ENCODE data around the gene TAS2R3. TPM values are rescaled to one million over a fixed set of nuclear protein-coding genes. Genes with fewer than 3 reads are reported as not detected.

TAS2R3 gene
- total and polyA plus RNA-seq, 9 of the 15 experiments (the other 6 are each of a cell fraction or from before 2014, with no cell fraction given) = 0.37 to 1.9 (median 1.2) TPM; not detected in 2

GRCh38 chr7:141737836-141738591 lies 25.9 kb upstream of the TAS2R3 start, which contains the start of gene SSBP1 (continued):
- TF ChIP-seq HNRNPK (IDR thresholded peaks at IDR 0.05; ENCODE audit: low read depth, low read length, poor library complexity, severe bottlenecking) = no peak
- TF ChIP-seq POLR2B (IDR thresholded peaks at IDR 0.05; ENCODE audit: low read depth, partially characterized antibody) = peak; percentile 99
- TF ChIP-seq ZNF282 (CRISPR knock-in tag; IDR thresholded peaks at IDR 0.05) = no peak
- peak; percentile 64; the same call in 1 of the 2 replicates for TF ChIP-seq MEF2D (tag; conservative IDR thresholded peaks at IDR 0.05; ENCODE audit: low read depth)
- TF ChIP-seq, protein P1, sequence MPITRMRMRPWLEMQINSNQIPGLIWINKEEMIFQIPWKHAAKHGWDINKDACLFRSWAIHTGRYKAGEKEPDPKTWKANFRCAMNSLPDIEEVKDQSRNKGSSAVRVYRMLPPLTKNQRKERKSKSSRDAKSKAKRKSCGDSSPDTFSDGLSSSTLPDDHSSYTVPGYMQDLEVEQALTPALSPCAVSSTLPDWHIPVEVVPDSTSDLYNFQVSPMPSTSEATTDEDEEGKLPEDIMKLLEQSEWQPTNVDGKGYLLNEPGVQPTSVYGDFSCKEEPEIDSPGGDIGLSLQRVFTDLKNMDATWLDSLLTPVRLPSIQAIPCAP (CRISPR knock-in tag; IDR thresholded peaks at IDR 0.05; ENCODE audit: borderline replicate concordance) = no peak
- peak; percentile 93 for TF ChIP-seq KAT8 (IDR thresholded peaks at IDR 0.05; ENCODE audit: low read depth)
- no peak for TF ChIP-seq CEBPZ (IDR thresholded peaks at IDR 0.05; ENCODE audit: borderline replicate concordance, low read depth, low read length)
- no peak for TF ChIP-seq COPS2 (conservative IDR thresholded peaks at IDR 0.05)
- 0 out of 2 replicates have a peak, but pooled peaks have one; percentile 47 for TF ChIP-seq ZNF140 (CRISPR knock-in tag; IDR thresholded peaks at IDR 0.05)
- peak; percentile 93 for TF ChIP-seq MIER1 (IDR thresholded peaks at IDR 0.05; ENCODE audit: low read depth)
- TF ChIP-seq XRCC3 (IDR thresholded peaks at IDR 0.05) = no peak; the same call in 1 of the 2 replicates
- TF ChIP-seq, protein P2, sequence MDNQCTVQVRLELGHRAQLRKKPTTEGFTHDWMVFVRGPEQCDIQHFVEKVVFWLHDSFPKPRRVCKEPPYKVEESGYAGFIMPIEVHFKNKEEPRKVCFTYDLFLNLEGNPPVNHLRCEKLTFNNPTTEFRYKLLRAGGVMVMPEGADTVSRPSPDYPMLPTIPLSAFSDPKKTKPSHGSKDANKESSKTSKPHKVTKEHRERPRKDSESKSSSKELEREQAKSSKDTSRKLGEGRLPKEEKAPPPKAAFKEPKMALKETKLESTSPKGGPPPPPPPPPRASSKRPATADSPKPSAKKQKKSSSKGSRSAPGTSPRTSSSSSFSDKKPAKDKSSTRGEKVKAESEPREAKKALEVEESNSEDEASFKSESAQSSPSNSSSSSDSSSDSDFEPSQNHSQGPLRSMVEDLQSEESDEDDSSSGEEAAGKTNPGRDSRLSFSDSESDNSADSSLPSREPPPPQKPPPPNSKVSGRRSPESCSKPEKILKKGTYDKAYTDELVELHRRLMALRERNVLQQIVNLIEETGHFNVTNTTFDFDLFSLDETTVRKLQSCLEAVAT (IDR thresholded peaks at IDR 0.05) = peak; percentile 81 to 92
- no peak for TF ChIP-seq THRA (IDR thresholded peaks at IDR 0.05)
- peak; percentile 96 for TF ChIP-seq CREB1 (IDR thresholded peaks at IDR 0.05)
- TF ChIP-seq CREB1 (CRISPR knock-in tag; IDR thresholded peaks at IDR 0.05) = peak; percentile 95
- TF ChIP-seq, protein P3, sequence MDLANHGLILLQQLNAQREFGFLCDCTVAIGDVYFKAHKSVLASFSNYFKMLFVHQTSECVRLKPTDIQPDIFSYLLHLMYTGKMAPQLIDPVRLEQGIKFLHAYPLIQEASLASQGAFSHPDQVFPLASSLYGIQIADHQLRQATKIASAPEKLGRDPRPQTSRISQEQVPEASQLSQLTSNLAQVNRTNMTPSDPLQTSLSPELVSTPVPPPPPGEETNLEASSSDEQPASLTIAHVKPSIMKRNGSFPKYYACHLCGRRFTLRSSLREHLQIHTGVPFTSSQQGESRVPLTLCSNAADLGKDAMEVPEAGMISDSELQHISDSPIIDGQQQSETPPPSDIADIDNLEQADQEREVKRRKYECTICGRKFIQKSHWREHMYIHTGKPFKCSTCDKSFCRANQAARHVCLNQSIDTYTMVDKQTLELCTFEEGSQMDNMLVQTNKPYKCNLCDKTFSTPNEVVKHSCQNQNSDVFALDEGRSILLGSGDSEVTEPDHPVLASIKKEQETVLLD (IDR thresholded peaks at IDR 0.05) = peak; percentile 91
- no peak for TF ChIP-seq SNRNP70 (optimal IDR thresholded peaks at IDR 0.05; ENCODE audit: low read depth, low read length)
- TF ChIP-seq NFIX (CRISPR knock-in tag; IDR thresholded peaks at IDR 0.05; ENCODE audit: low read depth) = no peak
- TF ChIP-seq BRCA1 (IDR thresholded peaks at IDR 0.05) = no peak
- no peak for TF ChIP-seq BRCA1 (CRISPR knock-in tag; IDR thresholded peaks at IDR 0.05)
- TF ChIP-seq ZNF586 (CRISPR knock-in tag; conservative IDR thresholded peaks at IDR 0.05) = no peak
